ENCODE results near the gene GUCY2D.
A peak's percentile ranks its signal among the peaks of the same experiment; 100 is the strongest.
"Not testable (repeated sequence)": the region's sequence is repeated elsewhere in the genome, so short reads cannot be mapped to it uniquely, and the experiment has no call there.

The GUCY2D gene

GRCh38 chr17:8001976-8002720 lies at the start of gene GUCY2D:
Gene GUCY2D (plus strand): TSS chr17:8002615. CDS start chr17:8003048, 433 bp downstream.
- DNase-seq = no peak

- DNase-seq = not testable (repeated sequence)
Measured at GRCh38 chr17:7953266-7953665, 49.1 kb upstream of the GUCY2D start.

DNA sequence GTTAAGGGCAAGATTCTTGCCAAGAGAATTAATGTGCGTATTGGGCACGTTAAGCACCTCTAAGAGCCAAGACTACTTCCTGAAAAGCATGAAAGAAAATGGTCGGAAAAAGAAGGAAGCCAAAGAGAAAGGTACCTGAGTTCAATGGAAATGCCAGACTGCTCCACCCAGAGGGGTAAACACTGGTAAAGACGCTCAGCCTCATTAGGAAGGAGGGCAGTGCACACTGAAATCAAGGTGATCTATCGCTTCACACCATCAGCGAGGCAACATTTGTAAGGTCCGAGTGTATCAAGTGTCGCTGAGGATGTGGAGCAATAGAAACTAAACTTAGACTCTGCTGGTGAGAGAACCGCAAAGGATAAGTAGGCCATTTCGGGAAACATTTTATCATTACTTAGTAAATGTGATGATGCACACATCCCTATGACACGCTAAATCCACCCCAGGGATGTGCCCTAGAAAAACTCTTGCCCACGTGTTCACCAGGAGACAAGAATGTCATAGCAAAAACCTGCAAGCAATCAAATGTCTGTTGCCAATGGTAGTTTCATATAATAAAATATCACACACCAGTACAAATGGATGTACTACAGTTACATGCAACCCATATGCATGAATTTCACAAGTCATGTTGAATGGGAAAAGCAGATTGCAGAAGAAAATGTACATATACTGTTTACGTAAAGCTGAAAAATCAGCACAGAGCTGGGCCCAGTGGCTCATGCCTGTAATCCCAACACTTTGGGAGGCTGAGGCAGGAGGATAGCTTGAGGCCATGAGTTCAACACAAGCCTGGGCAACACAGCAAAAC lies 46.8 kb upstream of the GUCY2D start:
- no peak for DNase-seq

DNA sequence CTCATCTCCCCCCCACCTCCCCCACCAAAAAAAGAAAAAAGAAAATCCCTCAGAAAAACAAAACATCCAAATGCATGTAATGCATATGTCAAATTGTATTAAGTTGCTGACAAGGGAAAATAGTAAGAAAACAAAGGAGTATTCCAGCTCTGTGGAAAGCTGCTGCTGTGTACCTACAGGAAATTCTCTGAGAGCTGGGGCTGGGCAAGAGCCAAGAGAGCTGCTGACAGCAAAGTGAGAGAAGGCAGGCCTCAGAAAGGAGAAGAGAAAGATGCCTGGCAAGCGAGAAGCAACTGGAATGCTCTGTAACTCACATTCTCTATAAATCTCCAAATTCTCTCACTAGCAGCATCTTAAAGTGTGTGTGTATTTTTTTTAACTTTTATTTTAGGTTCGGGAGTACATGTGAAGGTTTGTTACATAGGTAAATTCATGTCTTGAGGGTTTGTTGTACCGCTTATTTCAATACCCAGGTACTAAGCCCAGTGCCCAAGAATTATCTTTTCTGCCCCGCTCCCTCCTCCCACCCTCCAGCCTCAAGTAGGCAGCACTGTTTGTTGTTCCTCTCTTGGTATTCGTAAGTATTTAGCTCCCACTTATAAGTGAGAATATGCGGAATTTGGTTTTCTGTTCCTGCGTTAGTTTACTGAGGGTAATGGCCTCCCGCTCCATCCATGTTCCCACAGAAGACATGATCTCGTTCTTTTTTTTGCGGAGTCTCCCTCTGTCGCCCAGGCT lies 46.0 kb upstream of the GUCY2D start:
- no peak for DNase-seq

DNA sequence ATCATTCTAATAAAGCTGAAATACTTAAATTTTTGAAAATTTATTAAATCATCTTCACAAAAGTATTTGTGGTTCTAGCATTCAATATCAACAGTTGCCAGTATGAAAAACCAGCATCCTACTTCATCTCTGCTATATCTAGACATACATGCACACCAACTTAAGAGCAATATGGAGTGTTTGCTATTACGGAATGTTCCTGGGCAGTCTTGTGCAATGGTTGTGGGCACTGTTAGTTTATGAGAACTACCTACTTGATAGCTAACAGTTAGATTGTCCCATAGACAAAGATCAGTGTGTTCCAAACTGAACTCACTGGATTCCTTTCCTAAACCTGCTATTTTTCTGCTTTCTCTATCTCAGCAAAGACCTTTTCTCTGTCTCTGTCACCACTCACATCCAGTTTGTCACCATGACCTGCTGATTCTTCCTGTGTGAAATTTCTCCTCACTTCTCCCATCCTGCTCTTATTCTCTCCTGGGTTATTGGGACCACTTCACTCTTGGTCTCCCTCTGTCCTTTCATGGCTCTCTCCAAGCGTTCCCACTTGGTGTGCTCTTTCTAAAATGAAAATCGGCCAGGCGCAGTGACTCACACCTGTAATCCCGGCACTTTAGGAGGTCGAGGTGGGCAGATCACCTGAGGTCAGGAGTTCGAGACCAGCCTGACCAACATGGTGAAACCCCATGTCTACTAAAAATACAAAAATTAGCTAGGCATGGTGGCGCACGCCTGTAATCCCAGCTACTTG lies 42.7 kb upstream of the GUCY2D start:
- no peak for DNase-seq

- DNase-seq = no peak
Measured at GRCh38 chr17:7961421-7961820, 41.0 kb upstream of the GUCY2D start.

DNA sequence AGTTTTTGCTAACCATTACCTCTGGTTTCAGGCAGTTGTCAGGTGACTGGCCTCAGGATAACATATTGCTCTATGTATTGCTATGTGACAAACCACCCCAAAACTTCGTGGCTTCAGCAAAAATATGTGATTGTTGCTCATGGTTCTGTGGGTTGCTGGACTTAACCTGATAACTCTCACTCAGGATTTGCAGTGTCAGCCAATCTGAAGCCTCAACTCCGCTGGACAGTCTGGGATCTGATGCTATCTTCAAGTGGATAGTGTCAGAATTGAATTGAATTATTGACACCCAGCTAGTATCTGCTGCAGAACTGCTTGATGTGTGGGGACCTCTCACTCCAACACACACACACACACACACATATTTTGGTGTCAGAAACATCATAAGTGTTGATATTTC lies 34.7 kb upstream of the GUCY2D start:
- DNase-seq = no peak

- DNase-seq = no peak
Measured at GRCh38 chr17:7969433-7969832, 33.0 kb upstream of the GUCY2D start.

DNA sequence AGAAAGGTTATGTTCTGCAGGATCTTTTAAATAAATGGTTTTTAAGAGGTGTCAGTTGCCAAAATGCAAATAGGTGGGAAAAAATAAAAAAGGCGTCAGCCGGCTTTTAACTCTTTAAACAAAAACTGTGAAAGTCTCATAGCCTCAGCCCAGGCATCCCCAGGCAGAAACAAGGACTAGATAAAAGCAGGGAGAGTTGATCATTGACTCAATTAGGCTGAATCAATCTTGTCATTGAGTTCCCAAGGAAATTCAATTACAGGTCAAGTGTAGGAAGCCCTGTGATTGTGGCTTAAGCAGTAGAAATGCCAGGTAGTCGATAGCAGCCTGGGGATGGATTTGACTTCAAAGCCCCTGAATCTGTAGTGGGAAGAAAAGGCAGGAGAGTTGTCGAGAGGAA lies 30.8 kb upstream of the GUCY2D start:
- no peak for DNase-seq

DNA sequence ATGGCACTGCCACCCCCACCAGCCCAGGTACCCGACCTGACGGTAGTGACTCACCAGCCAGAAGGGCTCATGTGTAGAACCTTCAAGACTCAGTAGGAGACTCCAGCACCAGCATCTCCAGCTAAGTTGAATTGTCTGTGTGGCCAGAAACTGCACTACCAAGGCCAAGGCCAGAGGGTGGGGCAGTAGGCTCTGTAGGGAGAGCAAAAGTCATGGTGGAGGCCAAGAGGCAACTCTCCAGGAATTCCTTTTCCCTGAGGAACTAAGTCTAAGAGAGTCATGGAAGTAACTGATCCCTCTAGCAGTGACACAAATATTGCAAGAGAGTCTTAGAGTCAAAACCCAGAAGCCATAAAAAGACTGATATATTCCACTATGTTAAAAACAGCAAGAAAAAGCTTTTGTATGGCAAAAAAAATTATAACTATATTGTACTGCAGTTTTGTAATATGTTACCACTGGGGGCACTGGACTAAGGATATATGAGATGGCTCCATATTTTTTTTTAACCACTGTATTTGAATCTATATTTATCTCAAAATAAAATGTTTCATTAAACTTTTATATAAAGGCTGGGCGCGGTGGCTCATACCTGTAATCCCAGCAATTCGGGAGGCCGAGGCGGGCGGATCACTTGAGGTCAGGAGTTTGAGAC lies 30.2 kb upstream of the GUCY2D start:
- DNase-seq = no peak

GRCh38 chr17:7974638-7975131 lies 27.7 kb upstream of the GUCY2D start:
- no peak for DNase-seq

DNA sequence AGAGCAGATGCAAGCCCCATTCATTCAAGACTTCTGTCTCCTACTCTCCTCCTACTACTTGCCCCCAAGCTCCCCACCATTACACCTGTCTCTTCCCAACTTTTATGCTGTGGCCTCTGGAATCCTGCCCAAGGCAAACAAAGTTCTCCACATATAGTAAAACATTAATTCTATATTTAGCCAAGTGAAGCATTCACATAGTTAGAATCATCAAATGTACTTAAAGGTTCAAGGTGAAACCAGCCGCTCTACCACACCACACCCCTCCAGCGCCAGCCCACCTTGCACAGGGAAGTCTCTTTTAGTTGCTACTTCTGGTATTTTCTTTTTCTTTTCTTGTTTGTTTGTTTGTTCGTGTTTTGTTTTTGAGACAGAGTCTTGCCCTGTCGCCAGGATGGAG lies 25.4 kb upstream of the GUCY2D start:
- no peak for DNase-seq

- no peak for DNase-seq
Measured at GRCh38 chr17:7977805-7978204, 24.6 kb upstream of the GUCY2D start.

DNA sequence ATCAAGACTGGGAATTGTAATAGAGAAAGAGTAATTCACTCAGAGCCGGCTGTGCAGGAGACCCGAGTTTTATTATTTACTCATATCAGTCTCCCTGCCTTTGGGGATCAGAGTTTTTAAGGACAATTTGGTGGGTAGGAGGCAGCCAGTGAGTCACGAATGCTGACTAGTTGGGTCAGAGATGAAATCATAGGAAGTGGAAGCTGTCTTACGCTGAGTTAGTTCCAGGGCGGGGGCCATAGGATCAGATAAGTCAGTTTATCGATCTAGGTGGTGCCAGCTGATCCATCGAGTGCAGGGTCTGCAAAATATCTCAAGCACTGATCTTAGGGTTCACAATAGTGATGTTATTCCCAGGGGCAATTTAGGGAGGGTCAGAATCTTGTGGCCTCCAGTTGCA lies 20.2 kb upstream of the GUCY2D start:
- DNase-seq = no peak

DNA sequence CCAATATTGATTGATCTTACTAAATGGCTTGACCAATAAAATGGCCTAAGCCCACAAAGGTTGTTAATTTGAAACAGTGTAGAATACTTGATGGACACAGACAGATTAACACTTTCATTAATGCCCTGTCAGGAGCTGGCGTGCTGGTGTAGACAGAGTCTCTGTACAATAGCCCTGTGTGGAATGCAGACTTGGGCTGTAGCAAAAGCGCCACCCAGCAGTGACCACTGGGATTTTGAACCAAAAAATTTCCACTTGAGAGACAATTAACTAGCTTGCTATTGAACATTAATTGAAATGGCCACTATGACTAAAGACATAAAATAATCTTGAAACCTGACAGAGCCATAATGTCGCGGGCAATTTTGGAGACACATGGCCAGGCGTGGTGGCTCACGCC lies 19.7 kb upstream of the GUCY2D start:
- DNase-seq = no peak

DNA sequence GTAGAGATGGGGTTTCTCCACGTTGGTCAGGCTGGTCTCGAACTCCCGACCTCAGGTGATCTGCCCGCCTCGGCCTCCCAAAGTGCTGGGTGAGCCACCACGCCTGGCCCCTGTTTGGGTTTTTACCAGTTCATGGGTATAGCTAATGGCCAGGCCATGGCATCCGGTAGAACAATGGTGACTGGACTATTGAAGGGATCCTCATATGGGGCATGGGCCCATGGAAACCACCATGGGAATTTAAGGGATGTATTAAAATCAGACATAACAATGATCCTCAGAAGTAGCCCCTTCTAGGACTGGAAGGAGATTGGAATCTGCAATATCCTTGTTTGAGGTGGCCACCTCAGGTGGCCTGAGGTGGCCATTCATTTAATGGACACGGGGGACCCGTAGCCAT lies 17.5 kb upstream of the GUCY2D start:
- DNase-seq = no peak

- no peak for DNase-seq
Measured at GRCh38 chr17:7987112-7987893, 15.1 kb upstream of the GUCY2D start.

GRCh38 chr17:7988750-7989178 lies 13.7 kb upstream of the GUCY2D start:
- DNase-seq = peak; percentile 72

DNA sequence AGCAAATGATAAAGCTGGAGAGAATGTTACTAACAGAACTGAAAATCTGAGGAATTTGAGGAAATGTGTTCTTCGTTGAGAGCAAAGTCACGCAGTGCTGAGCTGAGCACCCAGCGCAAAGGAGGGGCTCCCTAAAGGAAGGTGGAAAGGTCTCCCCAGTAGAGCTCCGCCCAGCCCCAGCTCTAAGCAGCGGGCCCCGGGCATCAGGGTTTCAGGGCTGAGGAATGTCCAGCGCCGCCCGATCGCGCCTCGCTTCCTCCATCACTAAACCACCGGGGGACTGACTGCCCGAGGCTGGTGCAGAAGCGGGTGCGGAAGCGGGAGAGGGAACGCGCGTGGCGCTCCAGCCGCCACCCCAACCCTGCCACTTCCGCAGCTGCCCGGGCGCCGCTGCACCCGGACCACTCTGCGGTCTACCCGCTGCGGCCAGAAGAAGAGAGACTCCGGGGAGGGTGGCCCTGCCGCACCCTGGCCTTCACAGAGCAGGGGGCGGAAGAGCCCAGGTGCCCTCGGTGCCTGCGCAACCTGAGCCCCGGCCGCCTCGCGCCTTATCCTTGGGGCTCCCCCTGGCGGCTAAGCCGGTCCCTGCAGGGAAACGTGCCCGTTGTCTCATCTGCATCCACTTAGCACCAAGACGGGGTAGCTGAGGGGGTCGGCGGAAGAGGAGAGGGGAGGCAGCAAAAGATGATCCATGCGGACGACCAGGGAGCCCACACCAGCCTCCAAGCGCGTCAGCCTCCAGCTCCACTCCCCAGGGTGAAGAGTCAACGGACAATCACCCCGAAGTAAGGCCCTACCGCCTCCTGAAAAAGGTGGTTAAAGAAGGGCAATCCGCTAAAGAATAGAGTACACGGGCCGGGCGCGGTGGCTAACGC lies 12.4 kb upstream of the GUCY2D start:
- DNase-seq = peak; percentile 7

- DNase-seq = no peak
Measured at GRCh38 chr17:7992516-7992915, 9.9 kb upstream of the GUCY2D start.
